ENCODE results near the gene AP1S2. TPM values are rescaled to one million over a fixed set of nuclear protein-coding genes. Genes with fewer than 3 reads are reported as not detected.

Gene AP1S2
- total RNA-seq, 2 experiments from 2014 or later, result 40.2 to 49.5 TPM

GRCh38 chrX:15820106-15821073, 34.2 kb downstream of the AP1S2 start:
- Histone ChIP-seq H3K9me3 (ENCODE audit: low read length) (no peaks in the 10 kb centered on the region), H3K27ac (ENCODE audit: low read depth, low read length, poor library complexity, severe bottlenecking) (no peak overlapping the region), H3K9me2 (ENCODE audit: insufficient read depth, low read length) (no peaks in the 10 kb centered on the region), H3K36me3 (ENCODE audit: insufficient read depth, low read length) (peaks cover 74% of the 10 kb centered on the region), H3K79me2 (ENCODE audit: insufficient read depth, low read depth, low read length) (no peaks in the 10 kb centered on the region), H3K4me3 (ENCODE audit: low read depth, low read length, poor library complexity, severe bottlenecking) (no peak overlapping the region), H4K20me1 (ENCODE audit: insufficient read depth, low read length) (no peaks in the 10 kb centered on the region), H2AFZ (ENCODE audit: low read length) (no peak overlapping the region), H3K4me1 (ENCODE audit: insufficient read depth, low read length, poor library complexity, severe bottlenecking) (no peaks in the 10 kb centered on the region), H3K4me2 (ENCODE audit: low read length) (no peak overlapping the region)
- CTCF ChIA-PET (ENCODE audit: unreplicated experiment), result no interaction called here
- no peak for DNase-seq (ENCODE audit: low spot score)
- BruUV-seq (replicated peaks), result no TSS peak
- TF ChIP-seq EZH2phosphoT487 (IDR thresholded peaks at IDR 0.05; ENCODE audit: borderline replicate concordance, low read depth, low read length) (no peak), CTCF (conservative IDR thresholded peaks at IDR 0.05; ENCODE audit: low read length) (no peak)
- POLR2A ChIA-PET, result interaction anchor here (0.6 to 1.2 kb wide), 3 partner anchors 21 to 53 kb away, joined by 3 to 4 read pairs (median 3); no protein-coding TSS in a partner anchor
- intact Hi-C loops (cut with micrococcal nuclease; ENCODE audit: unreplicated experiment), result no loop called here

GRCh38 chrX:15816886-15817285, 37.7 kb downstream of the AP1S2 start:
- H3K27ac ChIP-seq (ENCODE audit: low read depth, low read length, poor library complexity, severe bottlenecking), result no peak overlapping the region
- H3K79me2 ChIP-seq (ENCODE audit: insufficient read depth, low read depth, low read length), result no peaks in the 10 kb centered on the region
- ChIA-PET CTCF (ENCODE audit: unreplicated experiment) (no interaction called here), POLR2A (no interaction called here)
- BruUV-seq (replicated peaks), result no TSS peak
- intact Hi-C loops (cut with micrococcal nuclease; ENCODE audit: unreplicated experiment), result loop anchor here (10.0 kb wide), 1 partner anchor 158 kb away; no protein-coding TSS in a partner anchor
- no peak overlapping the region for H2AFZ ChIP-seq (ENCODE audit: low read length)
- H3K4me2 ChIP-seq (ENCODE audit: low read length), result no peak overlapping the region
- H4K20me1 ChIP-seq (ENCODE audit: insufficient read depth, low read length), result no peaks in the 10 kb centered on the region
- H3K4me3 ChIP-seq (ENCODE audit: low read depth, low read length, poor library complexity, severe bottlenecking), result no peak overlapping the region
- H3K9me3 ChIP-seq (ENCODE audit: low read length), result no peaks in the 10 kb centered on the region
- H3K4me1 ChIP-seq (ENCODE audit: insufficient read depth, low read length, poor library complexity, severe bottlenecking), result no peaks in the 10 kb centered on the region
- no peaks in the 10 kb centered on the region for H3K9me2 ChIP-seq (ENCODE audit: insufficient read depth, low read length)
- DNase-seq (ENCODE audit: low spot score), result no peak
- H3K36me3 ChIP-seq (ENCODE audit: insufficient read depth, low read length), result peaks cover 70% of the 10 kb centered on the region
- TF ChIP-seq EZH2phosphoT487 (IDR thresholded peaks at IDR 0.05; ENCODE audit: borderline replicate concordance, low read depth, low read length) (no peak), CTCF (conservative IDR thresholded peaks at IDR 0.05; ENCODE audit: low read length) (no peak)

GRCh38 chrX:15816438-15816809, 38.2 kb downstream of the AP1S2 start:
- no peak overlapping the region for H2AFZ ChIP-seq (ENCODE audit: low read length)
- BruUV-seq (replicated peaks), result no TSS peak
- no peak; the same call in 1 of the 2 replicates for TF ChIP-seq CTCF (conservative IDR thresholded peaks at IDR 0.05; ENCODE audit: low read length)
- TF ChIP-seq EZH2phosphoT487 (IDR thresholded peaks at IDR 0.05; ENCODE audit: borderline replicate concordance, low read depth, low read length), result no peak
- no peak overlapping the region for H3K27ac ChIP-seq (ENCODE audit: low read depth, low read length, poor library complexity, severe bottlenecking)
- H3K4me3 ChIP-seq (ENCODE audit: low read depth, low read length, poor library complexity, severe bottlenecking), result no peak overlapping the region
- H3K36me3 ChIP-seq (ENCODE audit: insufficient read depth, low read length), result peaks cover 67% of the 10 kb centered on the region
- no peak overlapping the region for H3K4me2 ChIP-seq (ENCODE audit: low read length)
- H3K4me1 ChIP-seq (ENCODE audit: insufficient read depth, low read length, poor library complexity, severe bottlenecking), result no peaks in the 10 kb centered on the region
- no peaks in the 10 kb centered on the region for H3K9me2 ChIP-seq (ENCODE audit: insufficient read depth, low read length)
- H3K79me2 ChIP-seq (ENCODE audit: insufficient read depth, low read depth, low read length), result no peaks in the 10 kb centered on the region
- ChIA-PET CTCF (ENCODE audit: unreplicated experiment) (no interaction called here), POLR2A (interaction anchor here (0.6 kb wide), 1 partner anchor 17 kb away, joined by 3 read pairs; no protein-coding TSS in a partner anchor)
- intact Hi-C loops (cut with micrococcal nuclease; ENCODE audit: unreplicated experiment), result loop anchor here (10.0 kb wide), 1 partner anchor 158 kb away; no protein-coding TSS in a partner anchor
- no peaks in the 10 kb centered on the region for H3K9me3 ChIP-seq (ENCODE audit: low read length)
- no peaks in the 10 kb centered on the region for H4K20me1 ChIP-seq (ENCODE audit: insufficient read depth, low read length)
- no peak for DNase-seq (ENCODE audit: low spot score)
